GM19240 (cell line): ENCODE data around the gene ABCA1.
"Not testable (repeated sequence)": the region's sequence is repeated elsewhere in the genome, so short reads cannot be mapped to it uniquely, and the experiment has no call there.

Source experiments
- DNase-seq: peaks from one replicate; pipeline ENCODE4 v3.0.0; 2011; ENCODE audit warnings: low spot score; ENCODE audit not compliant: insufficient read length

ABCA1 gene, protein sequence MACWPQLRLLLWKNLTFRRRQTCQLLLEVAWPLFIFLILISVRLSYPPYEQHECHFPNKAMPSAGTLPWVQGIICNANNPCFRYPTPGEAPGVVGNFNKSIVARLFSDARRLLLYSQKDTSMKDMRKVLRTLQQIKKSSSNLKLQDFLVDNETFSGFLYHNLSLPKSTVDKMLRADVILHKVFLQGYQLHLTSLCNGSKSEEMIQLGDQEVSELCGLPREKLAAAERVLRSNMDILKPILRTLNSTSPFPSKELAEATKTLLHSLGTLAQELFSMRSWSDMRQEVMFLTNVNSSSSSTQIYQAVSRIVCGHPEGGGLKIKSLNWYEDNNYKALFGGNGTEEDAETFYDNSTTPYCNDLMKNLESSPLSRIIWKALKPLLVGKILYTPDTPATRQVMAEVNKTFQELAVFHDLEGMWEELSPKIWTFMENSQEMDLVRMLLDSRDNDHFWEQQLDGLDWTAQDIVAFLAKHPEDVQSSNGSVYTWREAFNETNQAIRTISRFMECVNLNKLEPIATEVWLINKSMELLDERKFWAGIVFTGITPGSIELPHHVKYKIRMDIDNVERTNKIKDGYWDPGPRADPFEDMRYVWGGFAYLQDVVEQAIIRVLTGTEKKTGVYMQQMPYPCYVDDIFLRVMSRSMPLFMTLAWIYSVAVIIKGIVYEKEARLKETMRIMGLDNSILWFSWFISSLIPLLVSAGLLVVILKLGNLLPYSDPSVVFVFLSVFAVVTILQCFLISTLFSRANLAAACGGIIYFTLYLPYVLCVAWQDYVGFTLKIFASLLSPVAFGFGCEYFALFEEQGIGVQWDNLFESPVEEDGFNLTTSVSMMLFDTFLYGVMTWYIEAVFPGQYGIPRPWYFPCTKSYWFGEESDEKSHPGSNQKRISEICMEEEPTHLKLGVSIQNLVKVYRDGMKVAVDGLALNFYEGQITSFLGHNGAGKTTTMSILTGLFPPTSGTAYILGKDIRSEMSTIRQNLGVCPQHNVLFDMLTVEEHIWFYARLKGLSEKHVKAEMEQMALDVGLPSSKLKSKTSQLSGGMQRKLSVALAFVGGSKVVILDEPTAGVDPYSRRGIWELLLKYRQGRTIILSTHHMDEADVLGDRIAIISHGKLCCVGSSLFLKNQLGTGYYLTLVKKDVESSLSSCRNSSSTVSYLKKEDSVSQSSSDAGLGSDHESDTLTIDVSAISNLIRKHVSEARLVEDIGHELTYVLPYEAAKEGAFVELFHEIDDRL (N-terminal part only)

DNA sequence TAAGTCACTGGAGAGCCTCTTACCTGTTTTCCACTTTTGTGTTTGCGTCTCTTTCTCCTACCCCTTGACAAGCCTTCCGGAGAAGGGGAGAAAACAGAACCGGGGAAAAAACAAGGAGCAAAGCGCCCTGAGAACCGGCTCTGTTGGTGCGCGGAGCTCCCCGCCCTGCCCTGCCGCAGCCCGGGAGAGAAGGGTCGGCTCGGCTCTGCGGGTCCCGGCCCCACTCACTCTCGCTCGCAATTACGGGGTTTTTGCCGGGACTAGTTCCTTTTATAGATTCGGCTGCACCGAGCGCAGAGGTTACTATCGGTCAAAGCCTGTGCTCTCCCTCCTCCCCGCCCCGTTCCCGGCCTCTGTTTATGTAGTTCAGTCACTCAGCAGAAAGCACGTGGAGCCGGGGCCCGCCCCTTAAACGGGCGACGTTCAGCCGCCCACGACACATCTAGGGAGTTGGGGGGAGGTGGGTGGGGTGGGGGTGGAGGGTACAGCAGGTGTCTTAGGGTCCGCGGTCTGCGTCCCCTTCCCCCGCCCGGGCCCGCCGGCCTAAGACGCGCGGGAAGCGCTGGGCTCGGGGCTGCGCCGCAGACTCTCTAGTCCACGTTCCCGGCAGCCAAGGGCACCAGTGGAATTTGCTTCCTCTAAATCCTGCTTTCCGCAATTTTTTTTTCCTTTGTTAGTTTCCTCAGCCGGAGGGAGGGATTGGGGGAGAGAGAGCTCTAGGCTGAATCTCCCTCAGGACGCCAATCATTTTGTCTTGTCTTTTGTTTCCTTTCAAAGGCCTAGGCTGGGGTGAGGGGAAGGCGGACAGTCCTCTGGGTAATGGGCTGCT, at the start of gene ABCA1:
Gene ABCA1, minus strand, starts transcription at position 244 of the 829 bp plus-strand sequence. CDS start 24,476 bp downstream, outside the sequence.
- DNase-seq: peak; percentile 29

DNA sequence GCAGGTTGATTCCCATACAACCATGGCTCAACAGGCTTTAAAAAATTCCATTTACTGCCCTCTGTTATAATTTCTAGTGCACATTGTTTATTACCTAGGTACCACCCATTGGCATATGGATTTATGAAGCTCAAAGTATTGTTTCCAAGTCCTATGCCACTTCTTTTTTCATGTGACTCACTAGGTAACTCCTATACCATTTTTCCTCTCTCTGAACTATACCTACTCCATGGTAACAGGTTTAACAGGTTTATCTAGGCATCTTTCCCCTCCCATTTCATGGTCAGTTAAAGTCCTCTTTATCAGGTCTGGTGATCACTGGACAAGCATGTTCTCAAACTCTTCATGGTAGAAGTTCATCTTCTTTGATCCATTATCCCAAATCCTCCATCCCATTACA, 49.6 kb upstream of the ABCA1 start:
- DNase-seq: no peak

DNA sequence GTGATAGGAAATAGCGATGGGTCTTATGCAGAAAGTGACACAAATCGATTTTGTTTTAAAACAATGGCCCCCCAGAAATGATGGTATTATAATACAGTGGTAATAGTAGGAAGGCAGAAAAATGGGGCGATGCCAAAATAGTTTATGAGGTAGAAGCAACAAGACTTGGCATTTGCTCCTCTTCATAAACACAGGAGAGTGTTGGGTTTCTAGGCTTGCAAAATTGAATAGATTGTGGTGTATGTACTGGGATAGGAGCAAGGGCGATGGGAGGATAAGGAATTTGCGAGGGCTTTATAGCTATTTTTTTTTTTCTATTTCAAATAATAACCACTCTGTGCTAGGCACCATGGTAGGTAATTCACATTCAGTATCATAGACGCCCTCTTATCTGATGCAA, 49.2 kb upstream of the ABCA1 start:
- no peak for DNase-seq

DNA sequence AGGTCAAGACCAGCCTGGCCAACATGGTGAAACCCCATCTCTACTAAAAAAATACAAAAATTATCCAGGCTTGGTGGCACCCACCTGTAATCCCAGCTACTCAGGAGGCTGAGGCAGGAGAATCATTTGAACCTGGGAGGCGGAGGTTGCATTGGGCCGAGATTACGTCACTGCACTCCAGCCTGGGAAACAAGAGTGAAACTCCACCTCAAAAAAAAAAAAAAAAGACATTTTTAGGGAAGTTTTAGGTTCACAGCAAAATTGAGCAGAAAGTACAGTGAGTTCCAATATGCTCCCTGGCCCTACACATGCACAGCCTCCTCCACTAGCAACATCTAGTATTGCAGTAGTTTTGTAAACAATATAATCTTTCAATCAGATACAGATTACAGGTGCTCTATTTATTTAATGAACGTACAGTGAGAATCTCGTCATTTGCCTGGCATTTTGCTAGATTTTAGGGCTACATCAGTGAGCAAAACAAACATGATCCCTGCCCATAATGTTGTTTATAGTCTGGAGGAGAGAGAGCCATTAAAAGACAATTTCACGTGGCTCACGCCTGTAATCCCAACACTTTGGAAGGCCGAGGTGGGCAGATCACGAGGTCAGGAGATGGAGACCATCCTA, 48.1 kb upstream of the ABCA1 start:
- not testable (repeated sequence) for DNase-seq

DNA sequence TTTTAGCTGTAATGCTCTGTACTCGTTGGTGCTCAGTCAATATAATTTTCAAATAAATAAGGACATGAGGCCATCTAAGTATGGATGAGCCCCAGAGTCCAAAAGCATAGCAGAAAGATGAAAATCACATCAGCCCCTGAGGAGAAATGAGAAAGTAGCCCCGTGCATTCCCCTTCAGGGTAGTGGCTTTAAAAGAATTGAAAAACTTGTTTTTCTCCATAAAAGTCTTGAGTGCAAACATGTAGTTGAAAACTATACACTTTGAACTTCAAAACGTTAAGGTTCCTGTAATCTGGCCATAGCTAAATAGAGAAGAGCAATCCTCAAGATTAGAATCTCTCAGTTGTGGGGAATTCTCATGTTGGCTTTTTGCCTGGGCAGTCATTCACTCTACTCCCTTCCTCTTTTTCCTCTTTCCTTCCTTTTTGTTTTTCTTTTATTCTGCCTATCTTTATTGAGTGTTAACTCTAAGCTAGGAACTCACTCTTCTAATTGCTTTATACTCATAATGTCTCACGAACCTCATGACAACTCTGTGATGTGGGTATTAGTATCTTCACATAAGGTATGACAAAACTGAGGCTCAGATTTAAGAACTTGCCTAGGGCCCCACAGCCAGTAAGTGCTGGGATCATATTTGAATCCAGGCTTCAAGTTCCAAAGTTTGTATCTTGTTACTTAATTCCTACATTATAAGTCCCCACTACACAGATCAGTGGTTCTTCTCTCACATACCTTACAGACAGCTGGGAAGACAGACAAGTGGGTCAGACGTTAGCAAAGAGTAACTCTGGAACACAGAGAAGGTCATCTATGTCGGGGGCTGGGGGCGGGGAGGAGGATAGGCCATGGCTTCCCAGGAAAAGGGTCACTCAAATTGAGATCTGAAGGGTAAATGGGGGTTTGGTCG, 46.4 kb upstream of the ABCA1 start:
- no peak for DNase-seq

DNA sequence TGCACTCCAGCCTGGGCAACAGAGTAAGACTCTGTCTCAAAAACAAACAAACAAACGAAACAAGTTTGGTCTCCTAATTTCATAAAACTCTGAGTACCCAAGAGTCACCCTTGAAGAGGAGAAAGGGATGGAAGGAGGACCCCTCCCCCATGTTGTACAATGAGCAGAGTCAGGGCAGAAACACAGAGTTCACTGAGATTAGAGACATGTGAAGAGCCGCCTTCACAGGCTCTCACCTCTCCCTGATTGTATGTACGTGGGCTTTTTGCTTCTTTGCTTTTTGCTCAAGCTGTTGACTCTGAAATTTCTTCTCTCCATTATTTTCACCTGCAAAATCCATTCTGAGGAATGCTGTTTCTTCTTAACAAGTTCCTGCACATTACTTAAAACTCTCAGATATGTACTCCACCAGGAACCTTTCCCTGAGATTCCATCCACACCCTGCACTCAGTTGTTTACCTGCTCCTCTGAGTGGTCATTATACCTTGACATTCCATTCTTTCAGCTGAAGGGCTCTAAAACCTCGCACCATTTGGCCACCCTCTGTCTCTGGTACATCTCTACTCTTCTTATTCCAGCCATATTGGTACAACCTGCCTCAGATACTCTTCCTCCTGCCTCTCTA, 44.4 kb upstream of the ABCA1 start:
- DNase-seq: no peak

DNA sequence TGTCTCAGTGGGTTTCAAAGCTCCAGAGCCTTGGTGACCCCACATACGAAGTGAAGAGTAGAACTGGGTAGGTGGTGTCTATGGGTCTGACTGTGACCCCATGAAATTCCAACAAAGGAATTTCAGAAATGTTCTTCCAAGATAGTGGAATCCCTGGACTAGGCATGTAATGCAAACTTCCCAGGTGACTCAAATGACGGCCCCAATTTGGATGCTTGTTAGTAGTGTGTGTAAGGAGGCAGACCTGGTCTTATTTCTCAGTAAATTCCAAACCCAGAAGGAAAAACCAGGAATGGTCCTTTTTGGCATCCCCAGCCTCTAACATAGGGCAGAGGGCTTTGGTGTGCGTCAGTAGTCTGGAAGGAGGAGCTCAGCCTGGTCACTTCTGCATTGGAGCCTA, 43.6 kb upstream of the ABCA1 start:
- DNase-seq: no peak

DNA sequence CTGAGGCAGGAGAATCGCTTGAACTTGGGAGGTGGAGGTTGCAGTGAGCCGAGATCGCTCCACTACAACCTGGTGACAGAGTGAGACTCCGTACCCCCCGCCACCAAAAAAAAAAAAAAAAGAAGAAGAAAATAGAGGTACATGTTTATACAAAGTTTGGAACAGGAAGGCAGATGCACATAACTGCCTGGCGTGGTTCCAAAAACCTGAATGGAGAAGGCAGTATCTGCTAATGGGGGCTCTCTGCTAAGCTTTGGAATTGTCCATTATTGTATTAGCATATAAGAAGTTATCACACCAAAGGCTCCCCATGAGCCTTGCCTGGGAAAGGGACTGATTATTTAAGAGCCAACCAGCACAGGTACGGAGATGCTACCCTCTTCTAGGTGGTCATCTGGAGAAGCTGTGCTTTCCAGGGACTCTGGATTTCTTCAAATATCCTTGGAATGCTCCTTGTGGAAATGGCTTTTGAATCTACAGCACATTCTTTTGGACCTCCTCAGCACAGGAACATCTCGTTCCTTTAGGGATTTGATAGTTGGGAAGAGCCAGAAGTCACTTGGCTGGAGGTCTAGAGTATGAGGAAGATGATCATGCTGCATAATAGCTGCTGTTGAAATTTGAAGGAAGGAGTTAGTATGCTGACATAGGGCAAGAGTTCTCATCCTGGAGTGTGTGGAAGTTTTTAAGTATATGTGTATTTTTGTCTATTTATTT, 42.5 kb upstream of the ABCA1 start:
- no peak for DNase-seq

DNA sequence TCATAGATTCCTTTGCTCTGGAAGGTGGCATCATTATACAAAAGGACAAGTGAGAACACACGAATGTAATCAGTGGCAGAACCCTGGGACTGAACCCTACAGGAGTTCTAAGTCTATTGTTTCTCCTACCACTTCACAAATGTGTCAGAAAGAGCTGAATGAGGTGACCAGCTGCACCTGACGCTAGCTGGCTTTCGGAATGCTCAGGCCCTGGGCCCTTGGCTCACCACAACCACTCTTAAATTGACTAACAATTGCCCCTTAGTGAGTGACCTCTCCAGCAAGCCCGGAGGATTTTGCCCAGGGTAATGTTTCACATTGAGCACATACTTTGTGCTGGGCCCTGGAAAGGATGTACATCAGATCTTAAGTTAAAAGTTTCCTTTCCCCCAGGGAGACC, 41.2 kb upstream of the ABCA1 start:
- DNase-seq: no peak

DNA sequence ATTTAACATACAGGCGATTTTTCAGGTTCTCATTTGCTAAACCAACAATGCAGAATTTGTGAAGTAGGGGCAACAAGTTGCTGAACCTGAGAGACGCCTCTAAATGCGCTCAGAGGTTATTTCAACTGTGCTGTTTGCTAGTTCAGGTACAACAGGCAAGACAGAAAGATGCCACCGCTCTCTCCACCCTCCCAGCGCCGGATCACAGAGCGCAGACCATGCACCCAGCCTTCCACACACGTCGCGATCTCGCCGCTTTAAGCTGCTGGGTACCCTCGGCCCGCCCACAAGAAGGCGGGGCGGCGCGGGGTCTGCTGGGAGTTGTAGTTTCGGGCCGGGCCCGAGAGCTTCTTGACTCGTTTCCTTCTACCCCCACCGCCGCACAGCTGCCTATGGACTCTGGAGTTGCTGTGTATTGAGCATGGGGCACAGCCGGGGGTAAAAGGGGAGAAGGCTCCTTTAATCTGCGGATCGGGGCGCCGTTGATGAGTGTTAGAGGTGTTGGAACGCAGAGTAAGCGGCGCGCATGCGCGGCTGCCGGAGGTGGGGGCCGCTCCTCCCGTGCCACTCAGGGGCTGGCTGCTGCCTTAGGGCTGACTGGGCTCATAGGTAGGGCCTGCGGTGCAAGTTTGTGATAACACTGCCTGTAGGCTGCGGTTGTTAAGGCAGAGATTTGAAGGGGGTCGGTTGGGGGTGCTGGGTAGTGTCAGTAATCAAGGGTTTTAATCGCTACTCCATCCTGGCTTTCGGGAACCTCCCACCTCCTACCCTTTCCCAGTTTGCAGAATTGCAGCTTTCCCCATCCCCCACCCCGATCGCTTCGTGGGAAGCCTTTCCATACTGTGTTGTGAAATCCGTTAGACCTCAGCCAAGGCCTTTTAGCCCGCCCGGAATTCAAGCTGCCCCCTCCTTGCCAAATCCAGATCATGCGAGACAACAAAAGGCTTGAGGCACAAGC, 40.3 kb upstream of the ABCA1 start:
- peak; percentile 48 for DNase-seq

DNA sequence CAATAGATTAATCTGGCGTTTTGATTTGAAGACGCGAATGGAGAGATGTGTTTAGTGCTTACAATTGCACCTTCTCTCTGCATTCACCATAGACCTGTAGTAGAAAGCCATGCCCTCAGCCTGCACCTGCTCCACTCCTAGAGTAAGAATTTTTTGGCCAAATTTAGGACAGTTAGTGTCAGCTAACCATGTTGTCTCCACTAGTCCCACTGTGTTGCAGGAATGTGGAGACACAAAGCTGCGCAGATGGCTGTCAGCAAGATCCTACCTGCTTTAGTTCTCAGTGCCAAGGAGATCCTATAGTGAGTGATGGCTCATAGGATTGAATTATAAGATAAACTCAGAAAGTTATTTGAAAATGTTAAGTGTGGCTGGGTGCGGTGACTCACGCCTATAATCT, 35.1 kb upstream of the ABCA1 start:
- DNase-seq: no peak

DNA sequence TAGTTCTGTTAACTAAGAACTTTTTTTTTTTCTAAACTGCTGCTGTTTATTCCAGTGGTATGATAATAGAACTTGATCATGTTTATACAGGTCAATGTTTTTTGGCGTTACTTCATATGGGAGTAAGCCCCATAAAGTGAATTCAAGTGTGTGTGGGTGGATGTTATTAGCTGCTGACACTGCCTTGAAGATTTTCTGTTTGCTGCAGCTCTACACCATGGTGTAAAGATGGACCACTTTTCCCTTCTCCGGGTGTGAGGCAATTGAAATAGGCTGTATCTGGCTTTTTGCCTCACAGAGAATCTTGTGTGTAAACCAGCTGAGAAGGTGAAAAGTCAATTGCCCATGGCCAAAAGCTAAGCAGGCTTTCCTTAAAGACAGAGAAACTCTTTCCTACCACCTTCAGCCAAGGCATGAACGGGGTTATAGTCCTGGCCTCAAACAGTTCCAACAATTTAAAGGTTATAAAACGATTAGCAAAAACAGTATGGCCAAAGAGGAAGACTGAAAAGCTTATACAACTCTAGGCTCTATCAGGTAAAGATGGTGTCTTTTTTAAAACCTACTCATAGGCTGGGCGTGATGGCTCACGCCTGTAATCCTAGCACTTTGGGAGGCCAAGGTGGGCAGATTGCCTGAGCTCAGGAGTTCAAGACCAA, 33.9 kb upstream of the ABCA1 start:
- no peak for DNase-seq

DNA sequence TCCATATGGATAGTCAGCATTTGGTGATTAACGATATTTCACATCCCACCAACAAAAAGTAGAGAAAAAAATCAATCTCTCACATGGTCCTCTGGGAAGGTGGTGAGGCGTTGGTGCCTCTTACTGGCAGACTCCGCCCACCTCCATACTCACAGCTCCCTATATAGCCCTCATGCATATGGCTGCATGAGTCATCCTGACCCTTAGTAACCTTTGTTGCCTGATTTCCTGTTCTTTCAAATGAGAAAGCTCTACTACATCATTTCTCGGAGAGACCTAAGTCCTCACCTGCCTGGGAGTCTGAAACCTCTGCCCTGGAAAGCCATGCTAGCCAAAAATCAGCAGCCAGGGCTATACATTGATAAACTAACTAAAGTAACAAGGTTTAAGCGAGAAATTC, 33.3 kb upstream of the ABCA1 start:
- DNase-seq: peak; percentile 22

DNA sequence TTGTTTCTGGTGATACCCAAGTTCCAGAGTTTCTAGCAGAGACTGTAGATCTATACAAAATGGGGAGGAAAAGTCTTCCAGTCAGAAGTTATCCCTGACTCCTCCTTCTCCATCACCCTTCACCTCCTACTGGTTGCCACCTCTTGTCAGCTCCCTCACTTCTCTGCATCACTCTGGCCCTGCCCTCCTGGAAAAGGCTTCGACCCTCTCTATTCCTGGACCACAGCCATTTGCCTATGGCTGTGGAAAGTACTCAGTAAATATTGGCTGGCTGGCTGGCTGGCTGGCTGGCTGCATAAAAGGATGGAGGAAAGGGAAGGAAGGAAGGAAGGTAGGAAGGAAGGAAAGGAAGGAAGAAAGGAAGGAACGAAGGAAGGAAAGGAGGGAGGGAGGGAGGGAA, 32.7 kb upstream of the ABCA1 start:
- no peak for DNase-seq

DNA sequence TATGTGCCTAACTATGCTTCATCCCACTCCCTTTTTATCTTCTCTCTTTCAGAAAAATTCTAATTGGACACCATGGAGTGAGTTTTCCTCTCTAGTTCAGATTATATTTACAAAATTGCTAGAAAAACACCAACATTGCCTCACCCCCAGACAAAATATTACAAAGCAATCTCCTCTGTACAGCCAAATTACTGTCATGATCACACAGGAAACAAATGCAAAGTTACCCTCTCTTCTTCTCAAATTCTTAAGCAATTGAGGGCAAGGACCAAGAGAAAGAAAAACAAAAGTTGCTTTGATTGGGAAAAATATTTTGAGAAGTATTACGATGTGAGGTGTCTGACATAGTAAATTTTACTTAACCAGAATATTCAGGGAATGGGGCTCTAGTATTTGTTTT, 30.8 kb upstream of the ABCA1 start:
- no peak for DNase-seq

DNA sequence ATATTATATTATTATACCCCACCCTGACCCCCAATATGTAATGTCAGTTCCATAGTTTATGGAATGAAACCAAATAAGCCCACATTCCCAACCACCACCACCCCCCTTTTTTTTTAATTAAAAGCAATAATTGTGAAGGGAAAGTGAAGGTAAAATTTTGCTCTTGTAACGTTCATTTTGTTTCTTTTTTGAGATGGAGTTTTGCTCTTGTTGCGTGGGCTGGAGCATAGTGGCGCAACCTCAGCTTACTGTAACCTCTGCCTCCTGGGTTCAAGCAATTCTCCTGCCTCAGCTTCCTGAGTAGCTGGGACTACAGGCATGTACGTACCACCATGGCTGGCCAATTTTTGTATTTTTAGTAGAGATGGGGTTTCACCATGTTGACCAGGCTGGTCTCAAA, 30.1 kb upstream of the ABCA1 start:
- not testable (repeated sequence) for DNase-seq

DNA sequence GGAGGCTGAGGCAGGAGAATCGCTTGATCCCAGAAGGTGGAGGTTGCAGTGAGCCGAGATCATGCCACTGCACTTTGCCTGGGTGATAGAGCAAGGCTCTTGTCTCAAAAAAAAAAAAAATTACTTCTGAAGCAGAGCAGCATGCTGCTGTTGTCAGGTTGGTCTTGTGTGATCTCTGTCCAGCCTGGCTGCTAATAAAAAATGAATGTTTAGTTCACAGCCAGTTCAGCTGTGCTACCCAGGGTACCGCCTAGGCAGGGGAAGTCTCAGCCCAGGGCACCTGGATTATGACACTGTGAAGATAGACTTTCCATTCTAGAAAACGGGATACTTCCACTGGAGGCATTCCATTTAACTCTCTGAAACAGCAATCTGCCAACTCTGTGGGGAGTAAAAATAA, 23.5 kb upstream of the ABCA1 start:
- DNase-seq: no peak
